H1 (cell line): ENCODE data around the gene SKIDA1. TPM values are rescaled to one million over a fixed set of nuclear protein-coding genes. Genes with fewer than 3 reads are reported as not detected.
"Not testable (repeated sequence)": the region's sequence is repeated elsewhere in the genome, so short reads cannot be mapped to it uniquely, and the experiment has no call there.

Experiments used
- CTCF ChIA-PET: fragments of 300-600 bp; sonication (Branson Sonifier 250); formaldehyde crosslinking; loops from one replicate; lab custom pipeline; 2021; ENCODE audit not compliant: partially characterized antibody; lab: Charles Lee
- POLR2A ChIA-PET: fragments of 300-600 bp; sonication (Branson Sonifier 250); formaldehyde crosslinking; loops from one replicate; lab custom pipeline; 2021; ENCODE audit warnings: inconsistent platforms; ENCODE audit not compliant: partially characterized antibody; lab: Charles Lee
- DNase-seq, 2 experiments: peaks; one replicate each; pipeline versions ENCODE4 v3.0.0 to v3.0.0-alpha.2; 2010 to 2022; ENCODE audit warnings: low spot score in 2 of 2, low read depth in 1 of 2, mixed read lengths in 1 of 2
- FAIRE-seq: peaks from 2 replicates; lab custom pipeline; 2011; peaks lifted over from hg19 to GRCh38; lab: Jason Lieb, UNC
- H2AFZ ChIP-seq: 2 replicates; pipeline ENCODE4 v1.8.1; 2012; ENCODE audit warnings: low read length, inconsistent platforms
- H2AK5ac ChIP-seq: 2 replicates; pipeline ENCODE4 v1.6.1; 2013; ENCODE audit warnings: low read depth, low read length
- H2BK120ac ChIP-seq: replicated peaks from 2 replicates; pipeline ENCODE3; 2013; ENCODE audit warnings: low read depth, low read length, inconsistent platforms
- H2BK12ac ChIP-seq: 2 replicates; pipeline ENCODE4 v1.6.1; 2013; ENCODE audit warnings: low read depth, low read length
- H2BK15ac ChIP-seq: 2 replicates; pipeline ENCODE4 v1.6.1; 2013; ENCODE audit warnings: low read length
- H2BK20ac ChIP-seq: 2 replicates; pipeline ENCODE4 v1.6.1; 2013; ENCODE audit warnings: low read length
- H2BK5ac ChIP-seq: 2 replicates; pipeline ENCODE4 v1.6.1; 2013; ENCODE audit warnings: low read depth, low read length
- H3K14ac ChIP-seq: 2 replicates; pipeline ENCODE4 v1.6.1; 2013; ENCODE audit warnings: inconsistent platforms; ENCODE audit not compliant: insufficient read length
- H3K18ac ChIP-seq: 2 replicates; pipeline ENCODE4 v1.6.1; 2013; ENCODE audit warnings: low read length; ENCODE audit errors: extremely low read depth
- H3K23ac ChIP-seq: 2 replicates; pipeline ENCODE4 v1.6.1; 2013; ENCODE audit warnings: inconsistent platforms; ENCODE audit not compliant: insufficient read length
- H3K23me2 ChIP-seq: 2 replicates; pipeline ENCODE4 v1.6.1; 2013; ENCODE audit warnings: low read depth, low read length
- H3K27ac ChIP-seq: 2 replicates; pipeline ENCODE4 v1.6.1; 2011; ENCODE audit warnings: low read depth, low read length, inconsistent platforms
- H3K27me3 ChIP-seq, 4 experiments: replicated peaks in 1 of 4; 1 replicate in 1 of 4; 2 replicates in 3 of 4; pipeline versions ENCODE4 v1.6.1 to v1.8.1; 2011 to 2013; ENCODE audit warnings: low read length in 3 of 4, mild to moderate bottlenecking in 3 of 4, inconsistent platforms in 2 of 4, mixed read lengths in 2 of 4, moderate library complexity in 1 of 4; ENCODE audit not compliant: control insufficient read depth in 3 of 4, insufficient read depth in 3 of 4; ENCODE audit errors: extremely low read depth in 1 of 4
- H3K36me3 ChIP-seq, 4 experiments: 2 replicates each; pipeline versions ENCODE4 v1.6.1 to v1.8.1; 2011 to 2013; ENCODE audit warnings: mild to moderate bottlenecking in 4 of 4, low read length in 3 of 4, moderate library complexity in 2 of 4, control low read depth in 1 of 4, inconsistent platforms in 1 of 4; ENCODE audit not compliant: insufficient read depth in 4 of 4, control insufficient read depth in 2 of 4
- H3K4ac ChIP-seq: replicated peaks from 2 replicates; pipeline ENCODE3; 2013; ENCODE audit warnings: low read length, low read depth, mixed read lengths, inconsistent platforms; ENCODE audit not compliant: insufficient read length
- H3K4me1 ChIP-seq, 4 experiments: replicated peaks in 1 of 4; 1 replicate in 1 of 4; 2 replicates in 3 of 4; pipeline versions ENCODE4 v1.6.1 to v1.8.1; 2011 to 2013; ENCODE audit warnings: low read length in 3 of 4, inconsistent platforms in 2 of 4, mixed read lengths in 1 of 4; ENCODE audit not compliant: insufficient read depth in 4 of 4, control insufficient read depth in 3 of 4
- H3K4me2 ChIP-seq, 2 experiments: 2 replicates each; pipeline versions ENCODE4 v1.6.1 to v1.8.1; 2011 to 2013; ENCODE audit warnings: low read depth in 2 of 2, low read length in 2 of 2, control low read depth in 1 of 2, inconsistent platforms in 1 of 2, mild to moderate bottlenecking in 1 of 2; ENCODE audit not compliant: insufficient read depth in 1 of 2
- H3K4me3 ChIP-seq, 4 experiments: fragments of 200-600, 300-600 bp in 1 of 4; sonication (generic), shearing (Covaris generic), sonication (Bioruptor Twin) in 1 of 4; 2 replicates each; pipeline versions ENCODE4 v1.5.1 to v1.8.1; 2011 to 2016; ENCODE audit warnings: low read length in 4 of 4, low read depth in 3 of 4, control low read depth in 2 of 4, inconsistent platforms in 2 of 4, mild to moderate bottlenecking in 2 of 4, mixed read lengths in 1 of 4, moderate library complexity in 1 of 4; ENCODE audit not compliant: insufficient read depth in 2 of 4; ENCODE audit errors: extremely low read depth in 1 of 4
- H3K56ac ChIP-seq: replicated peaks from 2 replicates; pipeline ENCODE3; 2013; ENCODE audit warnings: low read depth, mild to moderate bottlenecking, mixed read lengths, low read length, inconsistent platforms; ENCODE audit not compliant: insufficient read length
- H3K79me1 ChIP-seq: 2 replicates; pipeline ENCODE4 v1.6.1; 2013; ENCODE audit warnings: low read depth, low read length, control low read depth
- H3K79me2 ChIP-seq, 2 experiments: 2 replicates each; pipeline versions ENCODE4 v1.6.1 to v1.8.1; 2012 to 2013; ENCODE audit warnings: low read length in 2 of 2, mild to moderate bottlenecking in 2 of 2, inconsistent platforms in 1 of 2; ENCODE audit not compliant: insufficient read depth in 2 of 2, control insufficient read depth in 1 of 2
- H3K9ac ChIP-seq, 4 experiments: replicated peaks in 1 of 4; 1 replicate in 1 of 4; 2 replicates in 3 of 4; pipeline versions ENCODE4 v1.6.1 to v1.8.1; 2011 to 2013; ENCODE audit warnings: low read depth in 3 of 4, low read length in 3 of 4, control low read depth in 2 of 4, mild to moderate bottlenecking in 2 of 4, moderate library complexity in 2 of 4, inconsistent platforms in 1 of 4; ENCODE audit errors: extremely low read depth in 1 of 4
- H3K9me3 ChIP-seq, 2 experiments: 2 replicates each; pipeline versions ENCODE4 v1.6.1 to v1.8.1; 2012 to 2013; ENCODE audit warnings: mild to moderate bottlenecking in 2 of 2, moderate library complexity in 2 of 2, control low read depth in 1 of 2, inconsistent platforms in 1 of 2, low read depth in 1 of 2, low read length in 1 of 2, mixed read lengths in 1 of 2; ENCODE audit not compliant: insufficient read depth in 2 of 2
- H4K20me1 ChIP-seq, 2 experiments: replicated peaks in 1 of 2; 2 replicates each; pipeline versions ENCODE3 to v1.8.1; 2011 to 2013; ENCODE audit warnings: inconsistent platforms in 2 of 2, low read length in 2 of 2, mild to moderate bottlenecking in 1 of 2; ENCODE audit not compliant: insufficient read depth in 2 of 2, control insufficient read depth in 1 of 2
- H4K5ac ChIP-seq: 2 replicates; pipeline ENCODE4 v1.6.1; 2013; ENCODE audit warnings: low read length, low read depth, mixed read lengths, inconsistent platforms; ENCODE audit not compliant: insufficient read length
- H4K8ac ChIP-seq: 2 replicates; pipeline ENCODE4 v1.8.0; 2013; ENCODE audit warnings: mild to moderate bottlenecking, moderate library complexity, low read length, inconsistent platforms; ENCODE audit not compliant: insufficient read depth; ENCODE audit errors: extremely low read depth
- H4K91ac ChIP-seq: replicated peaks from 2 replicates; pipeline ENCODE3; 2013; ENCODE audit warnings: low read length, mixed read lengths, inconsistent platforms; ENCODE audit not compliant: insufficient read length
- FOSL1 ChIP-seq: IDR thresholded peaks from 2 replicates; pipeline ENCODE4 v1.6.1; 2011; ENCODE audit warnings: mild to moderate bottlenecking, low read depth, low read length, moderate library complexity; ENCODE audit not compliant: insufficient read depth
- GTF2F1 ChIP-seq: IDR thresholded peaks from 2 replicates; pipeline ENCODE4 v1.6.1; 2012; ENCODE audit warnings: low read depth, low read length, improper control_type of control experiment, borderline replicate concordance
- POLR2A ChIP-seq, 2 experiments: IDR thresholded peaks; 1 replicate in 1 of 2; 2 replicates in 1 of 2; pipeline ENCODE4 v1.6.1; 2011; ENCODE audit warnings: low read depth in 2 of 2, low read length in 2 of 2, mild to moderate bottlenecking in 2 of 2; ENCODE audit errors: control extremely low read depth in 1 of 2
- POU5F1 ChIP-seq: IDR thresholded peaks from 2 replicates; pipeline ENCODE4 v1.6.1; 2011; ENCODE audit warnings: low read depth, mild to moderate bottlenecking, low read length, moderate library complexity
- RBBP5 ChIP-seq: IDR thresholded peaks from 2 replicates; pipeline ENCODE4 v1.7.1; 2012; ENCODE audit warnings: low read depth, mild to moderate bottlenecking, inconsistent platforms, low read length, moderate library complexity, borderline replicate concordance
- SUZ12 ChIP-seq: fragments of 200-600 bp; sonication (generic); IDR thresholded peaks from 2 replicates; pipeline ENCODE4 v1.6.1; 2012; ENCODE audit warnings: mild to moderate bottlenecking, inconsistent platforms, low read length, moderate library complexity, mixed read lengths
- YY1 ChIP-seq: IDR thresholded peaks from 2 replicates; pipeline ENCODE4 v1.6.1; 2011; ENCODE audit warnings: low read depth, mild to moderate bottlenecking, low read length
- WGBS, 2 experiments: shearing (Covaris generic) in 1 of 2; methylation state at CpG; one replicate each; pipeline versions ENCODE4 v1.1.6 to v1.1.7; 2013 to 2015; ENCODE audit warnings: low lambda C conversion rate in 2 of 2, mixed read lengths in 2 of 2, inconsistent platforms in 1 of 2, low coverage in 1 of 2, missing lambda C conversion rate in 1 of 2; ENCODE audit not compliant: insufficient replicate concordance in 2 of 2, insufficient coverage in 1 of 2, insufficient read length in 1 of 2; ENCODE audit errors: extremely low coverage in 1 of 2, missing lambda C conversion rate in 1 of 2; 5-methylcytosine and 5-hydroxymethylcytosine counted together
- polyA plus RNA-seq, 7 experiments: library from polyadenylated mRNA; depleted of rRNA in 3 of 7; stranded (reverse) in 5 of 7; unstranded in 2 of 7; fragments of >200 nt in 5 of 7; fragments of 200-250 nt in 2 of 7; gene quantifications; 1 replicate in 5 of 7; 2 replicates in 1 of 7; 4 replicates in 1 of 7; pipeline versions ENCODE4 v1.2.1 to v1.2.3, GENCODE V29; 2011 to 2013; ENCODE audit warnings: missing spikeins in 2 of 7, mixed read lengths in 2 of 7
- total RNA-seq: library from RNA; stranded (reverse); fragmentation: NEBNext Ultra II Directional; extraction: Animal tissue kit (Norgen Biotek cat#: 25700); gene quantifications from 2 replicates; pipeline ENCODE4 v1.2.1, GENCODE V29; 2021

The SKIDA1 gene
- total and polyA plus RNA-seq, 2 of the 8 experiments (the other 6 are each of a cell fraction or from before 2014, with no cell fraction given) = 1.5 to 8.0 TPM

DNA sequence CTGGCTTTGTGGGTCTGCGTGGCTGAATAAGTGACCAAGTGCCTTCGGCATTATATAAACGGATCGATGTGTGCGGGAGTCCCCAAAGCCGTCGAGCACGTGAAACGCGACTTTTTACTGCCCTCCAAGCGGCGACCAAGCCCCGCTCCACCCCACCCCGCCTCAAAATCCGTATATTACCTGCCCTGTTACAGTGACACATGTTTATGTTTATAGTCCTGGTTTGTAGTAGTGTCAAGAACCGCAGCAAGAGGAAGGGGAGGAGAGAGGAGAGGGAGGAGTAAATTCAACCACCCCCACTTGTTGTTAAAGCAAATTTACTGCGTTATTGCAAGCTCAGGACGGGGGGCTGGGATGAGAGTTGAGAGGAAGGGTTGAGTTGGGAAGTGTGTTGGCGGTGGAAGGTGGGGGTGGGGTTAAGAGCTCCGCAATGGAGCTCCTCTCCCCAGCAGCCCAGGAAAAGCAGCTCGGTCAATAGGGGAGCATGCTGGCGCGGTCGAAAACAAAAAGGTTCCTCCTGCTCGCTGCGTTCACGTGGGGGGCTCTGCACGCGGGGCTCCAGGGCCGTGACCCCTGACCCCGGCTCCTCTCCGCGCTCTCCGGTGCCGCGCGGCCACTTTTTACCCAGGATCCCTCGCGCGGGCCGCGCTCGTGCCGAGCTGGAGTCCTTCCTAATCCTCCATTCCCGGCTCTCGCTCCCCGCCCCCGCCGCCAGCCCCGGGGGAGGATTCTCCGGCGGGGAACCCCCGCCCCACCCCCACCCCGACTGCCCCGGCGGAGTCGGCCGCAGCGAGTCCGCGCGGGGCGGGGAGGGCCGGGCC lies at the start of gene SKIDA1 (continued):
- TF ChIP-seq SUZ12 (0 out of 2 replicates have a peak, but pooled peaks have one; percentile 28), FOSL1 (no peak), POU5F1 (no peak), RBBP5 (peak; percentile 89), POLR2A (IDR thresholded peaks at IDR 0.05; ENCODE audit: control extremely low read depth in 1 of 2, low read depth in 2 of 2, low read length in 2 of 2) (peak; percentile 76 to 84), YY1 (peak; percentile 68; the same call in 1 of the 2 replicates), GTF2F1 (no peak)

DNA sequence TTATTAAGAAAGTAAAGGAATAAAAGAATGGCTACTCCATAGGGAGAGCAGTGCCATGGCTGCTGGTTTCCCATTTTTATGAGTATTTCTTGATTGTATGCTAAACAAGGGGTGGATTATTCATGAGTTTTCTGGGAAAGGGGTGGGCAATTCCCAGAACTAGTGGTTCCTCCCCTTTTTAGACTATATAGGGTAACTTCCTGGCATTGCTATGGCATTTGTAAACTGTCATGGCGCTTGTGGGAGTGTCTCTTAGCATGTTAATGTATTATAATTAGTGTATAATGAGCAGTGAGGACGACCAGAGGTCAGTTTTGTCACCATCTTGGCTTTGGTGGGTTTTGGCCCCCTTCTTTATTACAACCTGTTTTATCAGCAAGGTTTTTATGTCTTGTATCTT lies 49.0 kb upstream of the SKIDA1 start:
- H3K27ac ChIP-seq, H3K79me1 ChIP-seq, H2AK5ac ChIP-seq, H4K8ac ChIP-seq, H3K36me3 ChIP-seq, POLR2A ChIA-PET, H3K23ac ChIP-seq, H3K9me3 ChIP-seq, H2AFZ ChIP-seq, H2BK20ac ChIP-seq, H2BK5ac ChIP-seq, H3K4me1 ChIP-seq, H3K4ac ChIP-seq, H3K27me3 ChIP-seq, H4K91ac ChIP-seq, H4K20me1 ChIP-seq, H3K4me3 ChIP-seq, H3K56ac ChIP-seq, H2BK15ac ChIP-seq, DNase-seq, H4K5ac ChIP-seq, H2BK12ac ChIP-seq, H3K23me2 ChIP-seq, CTCF ChIA-PET, H3K18ac ChIP-seq, H3K14ac ChIP-seq, H3K9ac ChIP-seq, H3K4me2 ChIP-seq, H2BK120ac ChIP-seq, FAIRE-seq: not testable (repeated sequence)
- 92% methylated on average over 2 of the region's 2 CpGs; no CpG with 5 or more reads in 1 of the 2 experiments for WGBS, 2 experiments
- peaks cover 4 to 99% of the 10 kb centered on the region in 2 experiments; a peak in 2 of 4 replicates for H3K79me2 ChIP-seq
